WTC11 (cell line): Measurements from ENCODE around the gene GLB1L2. TPM values are rescaled to one million over a fixed set of nuclear protein-coding genes. Genes with fewer than 3 reads are reported as not detected.

ENCODE experiments used
- ATAC-seq: fragments of 200-7000 bp; cut with Tn5 transposase; 2 replicates; pipeline ENCODE4 v1.10.0; 2021; ENCODE audit warnings: mild to moderate bottlenecking, moderate library complexity
- CTCF ChIA-PET: fragments of 300-600 bp; sonication (Branson Sonifier 250); formaldehyde crosslinking; loops from one replicate; lab custom pipeline; 2021; ENCODE audit warnings: antibody characterized with exemption; lab: Charles Lee
- POLR2A ChIA-PET: fragments of 350-600 bp; sonication (Branson Sonifier 250); formaldehyde crosslinking; loops from one replicate; lab custom pipeline; 2021; ENCODE audit warnings: antibody characterized with exemption; lab: Charles Lee
- DNase-seq: peaks from one replicate; pipeline ENCODE4 v3.0.0; 2021; ENCODE audit warnings: low spot score
- H3K27ac Mint-ChIP-seq: 2 replicates; pipeline ENCODE4 v1.8.0; 2021; ENCODE audit warnings: mixed read lengths
- H3K27me3 Mint-ChIP-seq: 2 replicates; pipeline ENCODE4 v1.8.0; 2021; ENCODE audit warnings: low read depth, mild to moderate bottlenecking, moderate library complexity, mixed read lengths
- H3K36me3 Mint-ChIP-seq: 2 replicates; pipeline ENCODE4 v1.8.0; 2021; ENCODE audit warnings: mixed read lengths
- H3K4me1 Mint-ChIP-seq: 2 replicates; pipeline ENCODE4 v1.8.0; 2022; ENCODE audit warnings: mixed read lengths
- H3K4me3 Mint-ChIP-seq: 2 replicates; pipeline ENCODE4 v1.8.0; 2021; ENCODE audit warnings: mild to moderate bottlenecking, moderate library complexity, mixed read lengths
- H3K9me3 Mint-ChIP-seq: 2 replicates; pipeline ENCODE4 v1.8.0; 2021; ENCODE audit warnings: mixed read lengths
- AFF4 ChIP-seq: sonication (generic); formaldehyde crosslinking; IDR thresholded peaks from 2 replicates; pipeline ENCODE4 v1.8.1; 2023; ENCODE audit warnings: mild to moderate bottlenecking, missing genetic modification reagents, borderline replicate concordance
- AR ChIP-seq: fragments of 250-450 bp; sonication (Bioruptor Pico); IDR thresholded peaks from 2 replicates; pipeline ENCODE4 v1.9.0; 2021; ENCODE audit warnings: mild to moderate bottlenecking
- ATF2 ChIP-seq: sonication (generic); formaldehyde crosslinking; IDR thresholded peaks from 2 replicates; pipeline ENCODE4 v1.8.1; 2022; ENCODE audit warnings: low read depth, missing genetic modification reagents, borderline replicate concordance
- ATF3 ChIP-seq: sonication (generic); formaldehyde crosslinking; conservative IDR thresholded peaks from 2 replicates; pipeline ENCODE4 v1.8.1; 2022; ENCODE audit warnings: mild to moderate bottlenecking, missing genetic modification reagents
- CREB1 ChIP-seq: sonication (generic); formaldehyde crosslinking; IDR thresholded peaks from 2 replicates; pipeline ENCODE4 v1.8.0; 2023; ENCODE audit warnings: mild to moderate bottlenecking, missing genetic modification reagents
- EMX1 ChIP-seq: fragments of 250-450 bp; sonication (Bioruptor Pico); IDR thresholded peaks from 2 replicates; pipeline ENCODE4 v1.8.0; 2021; ENCODE audit warnings: mild to moderate bottlenecking
- ETV6 ChIP-seq: sonication (generic); formaldehyde crosslinking; IDR thresholded peaks from 2 replicates; pipeline ENCODE4 v1.8.1; 2022; ENCODE audit warnings: mild to moderate bottlenecking, missing genetic modification reagents
- FOXK1 ChIP-seq: sonication (generic); formaldehyde crosslinking; IDR thresholded peaks from 2 replicates; pipeline ENCODE4 v1.8.0; 2022; ENCODE audit warnings: mild to moderate bottlenecking, moderate library complexity, missing genetic modification reagents
- FOXP4 ChIP-seq: sonication (generic); formaldehyde crosslinking; IDR thresholded peaks from 2 replicates; pipeline ENCODE4 v1.8.0; 2022; ENCODE audit warnings: mild to moderate bottlenecking, missing genetic modification reagents
- MAX ChIP-seq: sonication (generic); formaldehyde crosslinking; IDR thresholded peaks from 2 replicates; pipeline ENCODE4 v1.8.0; 2022; ENCODE audit warnings: mild to moderate bottlenecking, missing genetic modification reagents
- NFATC4 ChIP-seq: fragments of 250-450 bp; sonication (Bioruptor Pico); IDR thresholded peaks from 2 replicates; pipeline ENCODE4 v1.9.0; 2021; ENCODE audit warnings: mild to moderate bottlenecking
- PRRX2 ChIP-seq: fragments of 250-450 bp; sonication (Bioruptor Pico); IDR thresholded peaks from 2 replicates; pipeline ENCODE4 v1.8.0; 2021; ENCODE audit warnings: mild to moderate bottlenecking
- TEAD4 ChIP-seq: sonication (generic); formaldehyde crosslinking; IDR thresholded peaks from 2 replicates; pipeline ENCODE4 v1.8.0; 2022; ENCODE audit warnings: mild to moderate bottlenecking, missing genetic modification reagents
- TP53 ChIP-seq: sonication (generic); formaldehyde crosslinking; IDR thresholded peaks from 2 replicates; pipeline ENCODE4 v1.8.1; 2023; ENCODE audit warnings: mild to moderate bottlenecking, missing genetic modification reagents
- ZNF232 ChIP-seq: sonication (generic); formaldehyde crosslinking; IDR thresholded peaks from 2 replicates; pipeline ENCODE4 v1.8.0; 2022; ENCODE audit warnings: mild to moderate bottlenecking, missing genetic modification reagents
- ZNF512 ChIP-seq: sonication (generic); formaldehyde crosslinking; IDR thresholded peaks from 2 replicates; pipeline ENCODE4 v1.8.1; 2022; ENCODE audit warnings: missing genetic modification reagents, borderline replicate concordance
- ZSCAN18 ChIP-seq: fragments of 250-450 bp; sonication (Bioruptor Pico); IDR thresholded peaks from 2 replicates; pipeline ENCODE4 v2.1.2; 2022; ENCODE audit warnings: mild to moderate bottlenecking, moderate library complexity
- total RNA-seq: library from RNA; stranded (reverse); gene quantifications from 3 replicates; pipeline ENCODE4 v1.2.3, GENCODE V29; 2021

Gene GLB1L2
- total RNA-seq, 1 experiment from 2014 or later = 6.0 TPM

- no peak overlapping the region for H3K4me3 Mint-ChIP-seq
- no peaks in the 10 kb centered on the region for H3K9me3 Mint-ChIP-seq
- no peaks in the 10 kb centered on the region for H3K36me3 Mint-ChIP-seq
- ATAC-seq (no peak), DNase-seq (no peak)
- H3K27ac Mint-ChIP-seq = no peak overlapping the region
- peaks cover 12% of the 10 kb centered on the region for H3K27me3 Mint-ChIP-seq
- no peak for TF ChIP-seq FOXP4 (CRISPR knock-in tag)
- no peak for TF ChIP-seq FOXK1
- no peak for TF ChIP-seq EMX1 (CRISPR knock-in tag)
- no peak for TF ChIP-seq ETV6 (CRISPR knock-in tag)
- no peak for TF ChIP-seq TP53 (CRISPR knock-in tag)
- TF ChIP-seq NFATC4 (CRISPR knock-in tag) = no peak
- no peak for TF ChIP-seq ATF2 (CRISPR knock-in tag)
- TF ChIP-seq CREB1 (CRISPR knock-in tag) = no peak
- TF ChIP-seq, all 79 proteins: peak for 0
- POLR2A ChIA-PET = no interaction called here
- peaks cover 15% of the 10 kb centered on the region for H3K4me1 Mint-ChIP-seq
- CTCF ChIA-PET = no interaction called here
Observed at GRCh38 chr11:134364261-134364660, 32.5 kb downstream of the GLB1L2 start.

GRCh38 chr11:134365011-134365925 lies 33.5 kb downstream of the GLB1L2 start:
- Mint-ChIP-seq H3K4me1 (peaks cover 10% of the 10 kb centered on the region), H3K36me3 (no peaks in the 10 kb centered on the region), H3K27me3 (peaks cover 3% of the 10 kb centered on the region), H3K4me3 (no peak overlapping the region), H3K9me3 (no peaks in the 10 kb centered on the region), H3K27ac (no peak overlapping the region)
- ATAC-seq (no peak), DNase-seq (no peak)
- CTCF ChIA-PET = no interaction called here
- POLR2A ChIA-PET = no interaction called here
- TF ChIP-seq ZNF232 (no peak), CREB1 (CRISPR knock-in tag) (no peak), ZNF512 (CRISPR knock-in tag) (no peak)

GRCh38 chr11:134366254-134366653 lies 34.5 kb downstream of the GLB1L2 start:
- POLR2A ChIA-PET = no interaction called here
- Mint-ChIP-seq H3K36me3 (no peaks in the 10 kb centered on the region), H3K4me3 (no peak overlapping the region), H3K27ac (no peak overlapping the region), H3K4me1 (peaks cover 9% of the 10 kb centered on the region), H3K9me3 (no peaks in the 10 kb centered on the region), H3K27me3 (no peaks in the 10 kb centered on the region; the same call in none of the 2 replicates)
- DNase-seq (no peak), ATAC-seq (no peak)
- CTCF ChIA-PET = no interaction called here
- no peak for TF ChIP-seq ZSCAN18 (CRISPR knock-in tag)
- no peak for TF ChIP-seq PRRX2
- TF ChIP-seq MAX = no peak
- no peak for TF ChIP-seq AR
- TF ChIP-seq TEAD4 = no peak
- TF ChIP-seq ATF3 = no peak
- no peak for TF ChIP-seq AFF4
